Activated CD4-positive, CD25-positive, alpha-beta regulatory T cell (primary cell): ENCODE measurements around the gene RBMS1.
"Not testable (repeated sequence)": the region's sequence is repeated elsewhere in the genome, so short reads cannot be mapped to it uniquely, and the experiment has no call there.

Source experiments
- DNase-seq, 4 experiments: peaks; one replicate each; lab custom pipeline; 2025; lab: John Stamatoyannopoulos, UW

The RBMS1 gene

DNA sequence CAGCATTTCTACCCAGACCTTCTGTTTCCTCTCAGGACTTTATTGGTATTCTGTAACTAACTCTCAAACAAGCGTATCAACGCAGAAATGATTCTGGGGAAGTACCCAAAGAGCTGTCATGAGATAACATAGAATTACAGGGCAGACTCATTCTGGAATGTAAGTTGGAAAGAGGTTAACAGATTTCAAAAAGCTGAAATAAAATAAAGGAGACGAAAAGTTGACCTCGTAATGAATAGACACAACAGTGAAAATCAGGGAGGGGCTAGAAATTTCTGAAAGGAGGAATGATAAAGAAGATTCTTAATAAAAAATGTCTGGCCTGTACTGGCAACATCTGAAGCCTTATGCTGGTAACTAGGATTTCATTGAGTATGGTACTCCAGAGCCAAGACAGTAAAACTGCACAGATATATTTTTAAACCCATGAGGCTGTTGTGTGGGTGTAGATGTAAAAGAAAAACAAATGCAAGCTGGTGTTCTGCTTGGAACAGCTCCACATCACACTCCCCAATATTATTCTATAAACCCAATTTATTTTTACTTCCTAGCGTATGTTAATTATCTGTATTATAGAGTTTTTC is 23.9 kb downstream of the RBMS1 start:
- no peak for DNase-seq

DNA sequence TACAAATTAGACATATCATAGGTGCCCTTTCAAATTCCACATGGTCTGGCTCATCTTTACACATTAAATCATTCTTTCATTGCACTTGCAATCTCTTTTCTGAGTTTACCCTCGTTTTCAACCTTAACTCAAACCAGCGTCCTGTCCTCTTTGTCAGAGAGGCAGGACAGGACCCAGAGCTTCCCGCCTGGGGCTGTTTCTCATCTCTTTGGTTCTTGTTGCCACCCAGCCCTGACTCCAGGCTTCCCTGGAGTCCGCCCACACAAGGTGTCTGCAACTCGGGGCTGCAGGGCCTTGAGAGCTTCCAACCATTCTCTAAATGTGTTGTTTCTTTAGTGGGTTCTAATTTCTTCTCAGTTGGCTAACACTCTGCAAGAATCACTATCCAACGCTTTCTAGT is 24.4 kb downstream of the RBMS1 start:
- no peak for DNase-seq

DNA sequence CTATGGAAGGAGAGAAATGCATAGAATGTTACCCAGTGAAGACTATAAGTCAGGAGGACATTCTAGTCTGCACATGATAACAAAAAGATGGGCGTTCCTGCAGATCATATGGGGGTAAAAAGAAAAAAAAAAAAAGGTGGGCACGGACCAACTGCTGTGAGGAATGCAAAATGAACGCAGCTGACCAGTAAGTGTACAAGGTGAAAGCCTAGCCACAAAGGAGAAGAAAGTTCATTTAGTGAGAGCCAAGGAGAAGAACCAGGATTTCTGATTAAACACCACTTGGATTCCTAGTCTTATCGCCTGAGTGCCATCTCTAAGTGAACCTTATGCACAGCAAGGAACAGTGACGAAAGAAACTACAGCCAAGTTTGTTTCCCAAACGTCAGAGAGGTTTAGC is 26.5 kb downstream of the RBMS1 start:
- DNase-seq, result no peak

DNA sequence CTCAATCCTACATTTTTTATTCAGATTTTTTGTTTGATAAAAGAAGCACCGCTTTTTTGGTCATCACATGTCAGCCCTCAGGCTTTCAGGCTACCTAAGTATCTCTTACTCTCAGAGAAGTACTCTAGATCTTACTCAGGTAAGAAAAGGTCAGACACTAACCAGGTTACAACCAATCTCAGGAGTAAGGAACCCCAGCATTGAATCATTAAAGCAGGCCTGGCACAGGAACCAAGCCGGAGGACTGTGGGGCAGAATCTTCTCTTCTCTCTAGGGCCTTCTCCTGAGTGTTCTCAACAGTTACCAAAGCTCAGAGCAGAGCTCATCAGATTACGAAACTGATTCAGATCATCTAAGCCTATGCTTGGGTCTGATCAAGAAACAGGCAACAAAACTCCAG is 28.2 kb downstream of the RBMS1 start:
- no peak for DNase-seq

DNA sequence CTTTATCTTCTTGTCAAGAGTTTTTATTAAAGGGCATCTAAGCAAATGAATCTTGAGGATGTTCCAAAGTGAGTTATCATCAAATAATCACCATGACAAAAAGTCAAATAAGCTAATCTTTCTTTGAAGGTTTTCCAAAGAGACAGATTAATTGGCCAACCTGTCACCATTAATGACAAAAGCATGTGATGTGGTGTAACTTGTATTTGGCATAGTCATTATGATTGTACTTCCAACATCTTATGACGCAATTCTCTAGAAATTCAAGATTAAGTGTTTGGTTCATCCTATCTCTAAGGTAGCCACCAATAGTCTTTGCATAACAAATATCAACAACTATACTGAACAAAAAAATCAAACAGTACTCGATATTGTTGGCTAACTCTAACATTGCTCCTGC is 28.6 kb downstream of the RBMS1 start:
- DNase-seq, result no peak

DNA sequence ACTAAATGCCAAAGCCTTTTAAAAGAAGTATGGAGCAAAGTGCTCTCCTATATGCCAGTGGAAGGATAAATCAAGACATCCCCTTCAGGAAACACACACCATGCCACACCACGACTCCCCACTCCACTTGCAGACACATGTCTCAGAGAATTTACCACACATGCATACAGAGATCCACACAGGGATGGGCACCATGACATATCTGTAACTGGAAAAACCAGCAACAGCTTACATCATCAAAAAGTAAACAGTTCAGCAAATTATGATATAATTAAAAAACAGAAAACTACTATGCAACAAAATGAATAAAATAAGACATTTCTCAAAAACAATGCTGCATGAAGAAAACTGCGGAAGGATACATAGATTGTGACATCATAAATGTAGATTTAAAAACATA is 29.6 kb downstream of the RBMS1 start:
- no peak for DNase-seq

DNA sequence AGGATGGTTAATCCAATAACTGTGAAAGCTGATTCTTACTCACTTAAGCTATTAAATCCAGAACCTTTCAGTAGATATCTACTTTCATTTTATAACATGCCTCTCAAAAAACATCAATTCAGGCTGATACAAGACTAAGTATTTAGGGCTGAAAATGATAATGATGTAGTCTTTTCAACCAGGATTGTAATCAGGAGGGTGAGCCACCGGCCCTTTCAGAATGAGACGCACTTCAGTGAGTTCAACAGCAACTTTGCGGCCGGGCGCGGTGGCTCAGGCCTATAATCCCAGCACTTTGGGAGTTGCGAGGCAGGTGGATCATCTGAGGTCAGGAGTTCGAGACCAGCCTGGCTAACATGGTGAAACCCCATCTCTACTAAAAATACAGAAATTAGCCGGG is 30.4 kb downstream of the RBMS1 start:
- DNase-seq, result no peak

DNA sequence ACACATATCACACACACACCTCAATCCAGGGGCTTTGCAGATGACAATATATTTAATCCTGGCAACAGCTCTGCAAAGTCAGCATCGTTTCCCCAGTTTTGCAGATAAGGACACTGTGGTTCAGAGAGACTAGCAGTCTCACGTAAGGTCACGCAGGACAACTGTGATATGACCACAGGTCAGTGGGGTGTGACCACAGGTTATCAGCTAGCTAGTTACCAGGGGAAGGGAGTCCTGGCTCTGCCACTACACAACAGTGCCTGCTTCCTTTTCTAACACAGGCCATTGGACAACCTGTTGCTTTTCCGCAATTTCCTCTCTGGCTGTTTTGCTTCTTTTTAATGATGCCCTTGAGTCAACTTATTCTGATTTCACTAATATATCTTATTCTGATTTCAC is 33.3 kb downstream of the RBMS1 start:
- DNase-seq, result no peak

DNA sequence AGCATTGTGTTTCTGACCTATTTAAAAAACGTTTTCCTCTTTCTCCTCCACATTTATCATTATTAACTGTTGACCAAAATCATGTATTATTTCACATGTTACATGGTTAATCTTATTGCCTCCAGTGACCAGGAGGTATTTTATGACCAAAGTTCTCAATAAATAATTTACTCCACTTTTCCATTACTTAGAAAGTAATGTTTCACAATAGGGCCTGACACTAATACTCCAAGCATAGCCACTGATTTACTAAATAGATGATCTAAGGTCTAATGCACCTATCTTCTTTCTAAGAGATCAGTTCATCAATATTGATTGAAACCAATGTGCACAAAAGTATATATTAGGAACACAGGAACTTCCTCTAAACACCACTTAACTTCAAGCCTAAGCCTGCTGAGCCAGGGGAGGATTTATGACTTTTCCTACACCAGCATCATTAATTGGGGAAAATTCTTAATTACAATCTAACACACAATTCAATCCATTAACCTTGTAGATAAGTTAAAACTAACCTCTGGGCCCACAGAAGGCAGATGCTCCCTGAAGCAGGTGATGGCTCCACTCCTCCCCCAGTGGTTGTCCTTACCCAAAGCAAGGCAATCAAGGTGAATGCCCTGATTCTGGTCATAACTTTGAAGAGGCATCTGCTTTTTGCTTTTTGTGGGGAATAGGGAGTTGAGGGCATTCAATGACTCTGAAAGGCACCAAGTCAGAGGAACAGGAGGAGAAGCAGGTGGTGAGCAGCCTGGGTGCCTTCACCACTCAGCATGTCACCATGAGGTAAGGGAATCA is 33.9 kb downstream of the RBMS1 start:
- no peak for DNase-seq

DNA sequence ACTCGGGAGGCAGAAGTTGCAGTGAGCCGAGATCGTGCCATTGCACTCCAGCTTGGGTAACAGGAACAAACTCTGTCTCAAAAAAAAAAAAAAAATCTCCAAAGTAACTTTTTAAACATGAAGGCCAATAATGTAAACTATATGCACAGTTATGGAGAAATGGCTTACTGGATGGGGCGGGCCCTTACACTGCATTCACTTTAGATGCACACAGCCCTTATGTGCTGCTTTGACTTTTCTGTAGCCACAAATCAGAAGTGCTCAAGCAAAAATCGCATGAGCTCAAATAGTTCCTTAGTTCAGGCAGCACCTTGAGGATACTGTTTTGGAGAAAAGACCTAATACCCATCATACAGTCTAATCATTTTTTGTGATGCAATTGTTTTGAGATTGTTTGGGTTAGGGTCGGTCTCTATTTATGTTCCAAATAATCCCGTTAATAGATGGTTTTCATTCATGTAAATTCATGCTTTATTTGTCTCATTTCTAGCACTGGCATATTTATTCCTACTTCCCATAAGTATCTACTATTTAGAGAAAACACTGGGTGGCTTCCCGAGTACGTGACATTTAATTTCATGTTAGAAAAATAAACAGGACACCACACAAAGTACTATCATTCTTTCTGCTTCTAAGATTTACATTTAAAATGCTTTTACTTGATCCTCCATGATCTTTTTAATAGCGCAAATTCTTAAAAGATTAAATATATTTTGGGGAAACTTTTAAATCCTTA is 34.7 kb downstream of the RBMS1 start:
- DNase-seq, result no peak

DNA sequence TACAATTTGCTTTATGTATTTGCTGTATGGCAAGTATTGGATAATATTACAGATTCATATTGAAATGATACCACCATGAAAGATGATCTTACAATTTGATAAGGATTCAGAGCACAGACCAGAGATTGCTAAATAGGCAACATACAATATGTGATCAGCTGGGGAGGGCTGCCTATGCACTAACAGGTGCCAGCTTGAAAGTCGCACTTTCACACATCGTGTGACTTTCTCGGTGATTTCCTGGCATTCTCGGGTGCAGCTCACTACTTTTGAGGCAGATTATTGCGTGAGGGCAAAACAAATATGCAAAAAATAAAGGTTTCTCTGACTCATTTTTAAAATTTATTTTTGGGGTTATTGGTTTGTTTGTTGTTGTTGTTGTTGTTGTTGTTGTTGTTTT is 36.0 kb downstream of the RBMS1 start:
- no peak for DNase-seq

DNA sequence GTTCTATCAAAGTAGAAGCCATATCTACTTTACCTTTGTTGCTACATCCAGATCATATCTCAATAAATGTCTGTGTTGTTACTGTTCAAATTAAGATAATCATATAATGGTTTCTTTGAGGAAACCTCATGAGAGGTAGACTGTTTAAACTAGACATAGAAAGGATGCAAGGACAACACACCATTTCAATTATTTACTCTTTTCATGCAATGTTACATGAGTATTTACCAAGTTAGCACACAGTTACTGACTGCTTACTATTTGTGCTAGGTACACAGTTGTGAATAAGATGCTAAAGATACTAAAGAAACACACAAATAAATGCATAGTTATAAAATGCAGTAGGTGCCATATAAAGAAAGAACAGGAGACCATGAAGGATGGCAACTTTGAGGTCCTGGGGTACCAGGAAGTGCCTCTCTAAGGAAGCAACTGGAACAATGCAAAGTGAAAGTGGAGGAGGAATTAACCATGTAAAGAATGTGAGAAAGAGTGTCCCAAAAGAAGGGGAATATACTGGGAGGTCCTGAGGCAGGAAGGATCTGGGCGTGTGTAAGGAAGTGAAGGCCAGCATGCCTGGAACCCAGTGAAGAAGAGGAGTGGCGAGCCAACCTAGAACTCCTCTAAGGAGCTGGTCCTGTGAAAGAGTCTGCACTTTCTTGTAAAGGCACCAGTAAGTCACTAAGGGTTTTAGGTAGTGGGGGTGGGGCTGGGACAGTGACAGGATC is 39.4 kb downstream of the RBMS1 start:
- no peak for DNase-seq

DNA sequence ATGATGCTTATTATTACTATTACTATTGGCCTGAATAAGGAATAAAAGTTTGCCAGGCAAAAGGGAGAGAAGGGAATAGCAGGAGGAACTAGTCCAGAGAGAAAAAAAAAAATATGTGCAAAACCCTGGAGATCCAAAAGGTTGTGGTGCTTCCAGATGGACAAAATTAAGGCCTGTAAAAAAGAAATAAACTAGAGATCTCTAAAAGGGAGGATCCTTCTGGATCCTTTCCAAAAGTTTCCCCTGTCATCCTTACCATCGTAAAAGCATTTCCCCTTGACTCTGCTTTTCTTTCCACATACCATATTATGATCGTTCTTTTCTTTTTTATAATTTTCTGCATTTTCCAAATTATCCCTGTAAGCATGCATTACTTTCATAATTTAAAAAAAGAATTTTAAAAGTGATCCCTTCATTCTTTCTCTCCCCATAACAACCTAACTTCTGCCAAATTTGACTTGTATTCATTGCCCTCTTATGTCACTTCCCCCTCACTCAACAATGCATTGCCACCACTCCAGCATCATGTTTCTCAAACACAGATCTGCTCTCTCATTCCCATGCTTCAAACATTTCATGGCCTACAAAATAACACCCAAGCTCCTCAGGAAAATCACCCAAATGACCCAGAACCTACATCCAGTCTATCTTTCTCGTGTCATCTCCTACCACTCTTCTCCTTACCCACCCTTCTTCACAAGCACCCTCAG is 40.3 kb downstream of the RBMS1 start:
- no peak for DNase-seq

DNA sequence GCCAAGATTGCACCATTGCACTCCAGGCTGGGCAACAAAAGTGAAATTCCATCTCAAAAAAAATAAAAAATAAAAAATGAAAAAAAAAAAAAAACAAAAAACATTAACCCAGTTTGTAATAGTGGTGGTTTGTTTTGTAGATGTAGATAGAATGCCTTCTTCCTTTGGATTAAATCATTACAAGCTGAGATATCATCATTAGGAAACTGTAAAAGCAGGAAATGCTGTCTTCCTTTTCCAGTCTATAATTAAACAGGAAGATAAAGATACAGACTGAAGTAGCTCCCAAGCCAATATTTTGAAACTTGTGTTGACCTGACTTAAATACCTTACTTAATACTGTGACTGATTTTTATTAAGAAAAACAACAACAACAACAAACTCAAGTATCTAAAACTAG is 43.1 kb downstream of the RBMS1 start:
- DNase-seq, result no peak

DNA sequence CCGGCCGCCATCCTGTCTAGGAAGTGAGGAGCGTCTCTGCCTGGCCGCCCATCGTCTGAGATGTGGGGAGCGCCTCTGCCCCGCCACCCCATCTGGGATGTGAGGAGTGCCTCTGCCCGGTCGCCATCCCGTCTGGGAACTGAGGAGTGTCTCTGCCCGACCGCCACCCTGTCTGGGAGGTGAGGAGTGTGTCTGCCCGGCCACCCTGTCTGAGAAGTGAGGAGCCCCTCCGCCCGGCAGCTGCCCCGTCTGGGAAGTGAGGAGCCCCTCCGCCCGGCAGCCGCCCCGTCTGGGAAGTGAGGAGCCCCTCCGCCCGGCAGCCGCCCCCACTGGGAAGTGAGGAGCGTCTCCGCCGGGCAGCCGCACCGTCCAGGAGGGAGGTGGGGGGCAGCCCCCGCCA is 44.8 kb downstream of the RBMS1 start:
- not testable (repeated sequence) for DNase-seq

DNA sequence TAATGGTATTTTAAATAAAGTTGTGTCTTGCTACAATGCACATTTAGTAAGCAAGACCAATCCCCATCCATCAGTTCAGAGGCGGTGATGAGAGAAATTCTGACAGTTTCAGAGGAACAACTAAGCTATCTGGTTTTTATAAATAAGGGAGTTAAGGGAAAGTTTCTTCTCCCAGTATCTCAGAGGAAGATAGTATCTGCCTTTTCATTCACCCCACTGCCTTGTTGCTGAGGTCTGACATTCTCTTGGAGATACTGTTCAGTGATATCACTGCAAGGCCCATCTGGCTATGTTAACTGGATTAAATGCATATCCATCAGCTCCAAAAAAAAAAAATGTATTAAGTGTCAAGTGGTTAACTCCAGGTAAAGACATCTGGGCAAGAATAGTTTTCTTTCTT is 47.9 kb downstream of the RBMS1 start:
- no peak for DNase-seq

DNA sequence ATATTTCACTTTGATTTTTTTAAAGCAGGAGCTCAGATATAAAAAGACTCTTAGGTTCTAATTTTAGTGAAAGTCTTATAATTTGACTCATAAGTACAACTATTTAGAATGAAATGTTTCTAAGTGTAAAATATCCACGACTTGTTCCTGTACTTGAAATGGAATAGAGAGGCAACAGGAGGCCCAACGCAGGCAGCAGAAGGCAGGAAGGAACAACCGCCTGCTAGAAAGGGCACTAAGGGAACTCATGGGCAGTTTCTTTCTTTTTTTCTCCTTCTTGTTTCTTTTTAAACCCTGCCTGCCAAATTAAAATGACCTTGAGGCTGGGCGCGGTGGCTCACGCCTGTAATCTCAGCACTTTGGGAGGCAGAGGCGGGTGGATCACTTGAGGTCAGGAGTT is 51.0 kb downstream of the RBMS1 start:
- DNase-seq, result no peak

DNA sequence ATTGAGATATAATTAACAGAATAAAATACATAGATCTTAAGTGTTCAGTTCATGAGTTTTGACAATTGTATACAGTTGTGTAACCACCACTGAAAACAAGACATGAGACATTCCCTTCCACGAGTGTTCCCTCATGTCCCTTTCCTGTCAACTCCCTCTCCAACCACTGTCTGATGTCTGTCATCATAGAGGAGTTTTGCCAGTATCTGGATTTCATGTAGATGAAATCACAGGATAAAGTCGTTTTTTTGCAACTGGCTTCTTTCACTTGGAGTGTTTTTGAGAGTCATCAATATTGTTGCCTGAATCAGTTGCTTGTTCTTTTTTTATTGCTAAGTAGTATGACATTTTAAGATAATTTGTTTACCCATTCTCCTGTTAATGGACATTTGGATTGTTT is 52.7 kb downstream of the RBMS1 start:
- no peak for DNase-seq

DNA sequence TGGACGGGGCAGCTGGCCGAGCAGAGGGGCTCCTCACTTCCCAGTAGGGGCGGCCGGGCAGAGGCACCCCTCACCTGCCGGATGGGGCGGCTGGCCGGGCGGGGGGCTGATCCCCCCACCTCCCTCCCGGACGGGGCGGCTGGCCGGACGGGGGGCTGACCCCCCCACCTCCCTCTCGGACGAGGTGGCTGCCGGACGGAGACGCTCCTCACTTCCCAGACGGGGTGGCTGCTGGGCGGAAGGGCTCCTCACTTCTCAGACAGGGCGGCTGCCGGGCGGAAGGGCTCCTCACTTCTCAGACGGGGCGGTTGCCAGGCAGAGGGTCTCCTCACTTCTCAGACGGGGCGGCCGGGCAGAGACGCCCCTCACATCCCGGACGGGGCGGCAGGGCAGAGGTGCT is 54.6 kb downstream of the RBMS1 start:
- not testable (repeated sequence) for DNase-seq

DNA sequence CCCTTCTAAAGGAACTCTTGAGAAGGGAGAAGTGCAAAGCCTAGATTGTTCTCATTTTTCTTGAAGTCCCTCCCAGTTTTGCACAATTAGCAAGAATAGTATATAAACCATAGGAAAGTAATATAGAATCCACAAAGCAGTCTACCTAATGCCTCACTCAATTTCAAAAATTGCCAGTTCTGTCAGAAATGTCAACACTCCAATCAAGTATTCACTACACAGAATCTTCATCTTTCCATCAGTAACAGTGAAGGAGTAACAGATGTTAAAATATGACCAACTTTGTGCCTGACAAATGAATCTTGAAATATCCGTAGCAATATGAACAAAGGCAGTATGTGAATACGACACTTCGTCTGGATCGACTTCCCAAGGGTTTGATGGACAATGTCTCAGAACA is 56.3 kb downstream of the RBMS1 start:
- DNase-seq, result no peak

DNA sequence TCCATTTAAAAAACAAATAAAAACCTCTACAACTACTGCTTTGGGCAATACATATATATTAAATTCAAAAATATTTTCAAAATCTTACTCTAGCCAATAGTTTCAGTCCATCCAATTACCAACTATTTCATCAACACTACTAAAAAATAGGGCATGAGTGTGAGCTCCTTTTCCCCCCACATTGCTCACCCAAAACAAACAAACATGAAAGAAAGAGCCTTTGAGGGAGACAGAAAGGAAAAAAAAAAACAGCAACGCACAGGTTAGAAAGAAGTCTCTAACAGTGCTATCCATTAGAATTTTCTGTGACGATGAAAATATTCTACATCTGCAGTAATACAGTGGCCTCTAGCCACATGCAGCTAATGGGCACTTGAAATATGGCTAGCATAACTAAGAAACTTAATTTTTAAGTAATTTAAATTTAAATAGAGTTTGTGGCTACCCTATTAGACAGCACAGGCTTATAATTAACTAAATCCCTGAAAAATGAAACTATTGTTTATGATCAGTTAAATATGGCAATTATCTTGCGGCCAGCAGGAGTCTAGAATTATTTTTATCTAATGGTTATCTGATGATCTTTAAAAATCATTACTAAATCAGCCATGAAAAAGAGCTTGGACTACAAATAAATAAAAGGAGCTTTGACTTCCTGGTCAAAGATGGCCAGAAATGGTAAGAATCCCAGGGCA is 59.2 kb downstream of the RBMS1 start:
- DNase-seq, result no peak
